Measurements from ENCODE around the gene HADHB.

DNA sequence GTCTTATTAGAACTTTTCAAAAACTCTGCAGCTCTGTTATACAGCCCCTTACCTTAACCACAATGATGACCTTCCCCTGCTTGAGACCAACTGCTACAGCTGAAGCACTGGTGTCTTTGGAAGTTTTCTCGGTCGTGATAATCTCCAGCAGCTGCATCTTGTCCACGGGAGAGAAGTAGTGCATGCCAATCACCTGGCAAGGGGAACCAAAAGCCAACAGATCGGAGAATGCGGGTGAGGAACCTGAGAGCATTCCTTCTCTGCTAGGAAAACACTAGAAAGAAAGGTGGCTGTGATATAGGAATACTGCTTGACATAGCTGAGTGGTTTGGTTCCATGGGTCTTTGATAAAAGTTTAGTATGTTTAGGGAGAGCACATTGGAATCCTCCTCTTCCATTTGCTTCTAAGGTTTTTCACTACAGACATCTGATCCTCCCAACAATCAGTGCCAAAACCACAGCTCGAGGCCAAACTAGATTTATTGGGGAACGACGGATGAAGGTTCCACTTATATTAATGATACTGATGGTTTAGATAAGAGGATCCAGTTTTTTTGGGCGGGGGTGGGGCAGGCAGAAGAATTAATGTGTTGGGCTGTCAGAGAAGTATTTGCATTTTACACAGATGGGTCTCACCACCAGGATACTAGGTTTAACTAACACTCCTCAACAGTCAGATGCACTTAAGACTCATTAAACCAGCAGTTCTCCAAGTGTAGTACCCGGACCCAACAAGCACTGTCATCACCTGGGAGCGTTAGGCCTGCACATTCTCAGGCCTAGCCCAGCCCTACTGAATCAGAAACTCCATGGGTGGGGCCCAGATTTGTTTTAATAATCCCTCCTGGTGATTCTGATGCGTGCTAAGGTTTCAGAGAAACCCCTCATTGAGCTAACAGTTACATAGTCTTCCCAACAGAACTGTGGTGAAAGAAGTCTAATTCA, 49.4 kb upstream of the HADHB start:
- TF ChIP-seq, protein P1, sequence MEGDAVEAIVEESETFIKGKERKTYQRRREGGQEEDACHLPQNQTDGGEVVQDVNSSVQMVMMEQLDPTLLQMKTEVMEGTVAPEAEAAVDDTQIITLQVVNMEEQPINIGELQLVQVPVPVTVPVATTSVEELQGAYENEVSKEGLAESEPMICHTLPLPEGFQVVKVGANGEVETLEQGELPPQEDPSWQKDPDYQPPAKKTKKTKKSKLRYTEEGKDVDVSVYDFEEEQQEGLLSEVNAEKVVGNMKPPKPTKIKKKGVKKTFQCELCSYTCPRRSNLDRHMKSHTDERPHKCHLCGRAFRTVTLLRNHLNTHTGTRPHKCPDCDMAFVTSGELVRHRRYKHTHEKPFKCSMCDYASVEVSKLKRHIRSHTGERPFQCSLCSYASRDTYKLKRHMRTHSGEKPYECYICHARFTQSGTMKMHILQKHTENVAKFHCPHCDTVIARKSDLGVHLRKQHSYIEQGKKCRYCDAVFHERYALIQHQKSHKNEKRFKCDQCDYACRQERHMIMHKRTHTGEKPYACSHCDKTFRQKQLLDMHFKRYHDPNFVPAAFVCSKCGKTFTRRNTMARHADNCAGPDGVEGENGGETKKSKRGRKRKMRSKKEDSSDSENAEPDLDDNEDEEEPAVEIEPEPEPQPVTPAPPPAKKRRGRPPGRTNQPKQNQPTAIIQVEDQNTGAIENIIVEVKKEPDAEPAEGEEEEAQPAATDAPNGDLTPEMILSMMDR (IDR thresholded peaks at IDR 0.05; ENCODE audit: low read length) = no peak
- TF ChIP-seq EZH2 (IDR thresholded peaks at IDR 0.05; ENCODE audit: borderline replicate concordance, low read length) = no peak

All from OCI-LY1 (cell line).